Subcutaneous adipose tissue (tissue), 4 donors: ENCODE results near the gene RBBP4. TPM values are rescaled to one million over a fixed set of nuclear protein-coding genes. Genes with fewer than 3 reads are reported as not detected.

Source experiments
- small RNA-seq: library from RNA; depleted of rRNA; stranded (forward); fragments of <200 nt; gene quantifications from one replicate; pipeline ENCODE3, GENCODE V24; 2016
- total RNA-seq, 4 donors: library from RNA; depleted of rRNA; stranded (reverse); fragments of >200 nt; gene quantifications; one replicate each; pipeline ENCODE4 v1.1.0, GENCODE V29; 2016
- TF ChIP-seq, protein P1 (sequence below): fragments of 450-650 bp; IDR thresholded peaks from one replicate; pipeline ENCODE4 v1.5.1; 2016; ENCODE audit warnings: low read depth, mild to moderate bottlenecking, control low read depth, antibody characterized with exemption, moderate library complexity

RBBP4 gene
- total RNA-seq, 4 donors from 2014 or later, result 91.9 to 112 (median 100) TPM

DNA sequence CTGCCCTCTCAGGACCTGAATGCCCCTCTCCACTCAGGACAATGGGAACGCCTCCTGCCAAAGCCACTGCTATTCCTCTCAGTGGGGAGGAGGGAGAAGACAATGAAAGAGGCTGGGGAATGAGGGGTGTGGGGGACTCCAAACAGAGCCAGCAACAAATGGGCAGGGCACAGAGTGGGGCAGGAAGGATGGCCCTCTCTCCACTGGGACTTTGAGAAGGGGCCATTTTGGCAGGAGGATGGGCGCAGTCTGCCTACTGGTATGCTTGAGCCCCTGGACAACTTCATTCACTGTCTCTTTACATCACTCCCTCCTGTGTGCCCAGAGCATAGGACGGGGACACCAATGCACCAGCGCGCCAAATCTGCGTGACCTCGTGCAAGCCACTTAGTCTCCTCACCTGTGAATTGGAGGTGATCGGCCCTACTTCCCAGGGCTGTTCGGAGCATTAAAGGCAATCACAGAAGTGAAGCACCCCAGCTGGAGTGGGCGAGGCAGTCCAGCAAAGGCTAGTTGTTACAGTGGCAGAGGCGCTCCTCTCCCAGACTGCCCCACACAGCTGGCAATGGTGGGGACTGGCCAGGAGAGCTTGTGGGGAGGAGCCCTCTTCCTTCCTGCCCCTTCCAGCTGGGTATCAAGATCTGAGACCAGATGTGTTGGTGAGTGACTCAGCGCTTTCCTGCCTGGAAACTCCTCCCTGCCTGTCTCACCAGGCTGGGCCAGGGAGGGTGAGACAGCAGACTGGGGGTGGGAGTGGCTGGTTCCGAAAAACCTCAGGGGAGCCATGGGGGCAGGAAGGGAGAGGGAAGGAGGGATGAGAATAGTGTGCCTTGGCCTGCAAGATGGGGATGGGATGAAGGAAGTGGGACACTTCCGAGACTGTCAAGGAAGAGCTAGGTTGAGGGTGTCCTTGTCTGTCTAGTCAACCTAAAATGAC is 73.9 kb downstream of the RBBP4 start:
- TF ChIP-seq, protein P1, sequence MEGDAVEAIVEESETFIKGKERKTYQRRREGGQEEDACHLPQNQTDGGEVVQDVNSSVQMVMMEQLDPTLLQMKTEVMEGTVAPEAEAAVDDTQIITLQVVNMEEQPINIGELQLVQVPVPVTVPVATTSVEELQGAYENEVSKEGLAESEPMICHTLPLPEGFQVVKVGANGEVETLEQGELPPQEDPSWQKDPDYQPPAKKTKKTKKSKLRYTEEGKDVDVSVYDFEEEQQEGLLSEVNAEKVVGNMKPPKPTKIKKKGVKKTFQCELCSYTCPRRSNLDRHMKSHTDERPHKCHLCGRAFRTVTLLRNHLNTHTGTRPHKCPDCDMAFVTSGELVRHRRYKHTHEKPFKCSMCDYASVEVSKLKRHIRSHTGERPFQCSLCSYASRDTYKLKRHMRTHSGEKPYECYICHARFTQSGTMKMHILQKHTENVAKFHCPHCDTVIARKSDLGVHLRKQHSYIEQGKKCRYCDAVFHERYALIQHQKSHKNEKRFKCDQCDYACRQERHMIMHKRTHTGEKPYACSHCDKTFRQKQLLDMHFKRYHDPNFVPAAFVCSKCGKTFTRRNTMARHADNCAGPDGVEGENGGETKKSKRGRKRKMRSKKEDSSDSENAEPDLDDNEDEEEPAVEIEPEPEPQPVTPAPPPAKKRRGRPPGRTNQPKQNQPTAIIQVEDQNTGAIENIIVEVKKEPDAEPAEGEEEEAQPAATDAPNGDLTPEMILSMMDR, result no peak

DNA sequence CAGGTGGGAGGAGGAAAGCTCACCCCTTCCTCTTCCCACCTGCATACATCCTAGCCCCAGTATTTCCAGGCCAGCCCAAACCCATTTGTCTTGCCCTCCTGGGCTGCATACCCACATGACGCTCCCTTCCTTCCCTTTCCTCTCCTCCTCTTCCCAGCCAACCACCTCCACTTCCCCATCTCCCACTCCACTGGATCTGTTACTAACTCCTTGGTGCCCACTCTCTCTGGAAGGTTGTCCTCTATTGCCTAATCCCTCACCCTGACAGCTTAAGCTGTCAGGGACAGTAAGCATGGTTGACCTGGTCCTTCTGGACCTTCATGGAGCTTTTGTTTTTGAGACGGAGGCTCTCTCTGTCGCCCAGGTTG is 74.6 kb downstream of the RBBP4 start:
- TF ChIP-seq, protein P1, result no peak

DNA sequence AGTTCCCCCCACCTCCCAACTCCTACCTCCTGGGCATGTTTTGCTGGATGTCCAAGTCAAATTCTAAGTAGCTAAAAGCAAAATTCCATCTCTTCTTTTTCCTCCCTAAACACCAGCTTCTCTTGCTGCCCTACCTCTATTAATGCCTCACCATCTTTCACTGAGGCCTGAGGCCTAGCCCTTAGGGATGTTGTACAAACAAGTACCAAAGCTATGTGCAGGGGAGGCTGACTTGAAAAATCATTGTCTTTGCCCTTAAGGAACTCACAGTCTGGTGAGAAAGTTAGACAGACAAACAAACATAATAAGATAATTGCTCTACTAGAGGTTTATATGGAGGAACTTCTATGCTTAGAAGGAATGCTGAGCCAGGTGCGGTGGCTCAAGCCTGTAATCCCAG is 76.9 kb downstream of the RBBP4 start:
- TF ChIP-seq, protein P1, result no peak

DNA sequence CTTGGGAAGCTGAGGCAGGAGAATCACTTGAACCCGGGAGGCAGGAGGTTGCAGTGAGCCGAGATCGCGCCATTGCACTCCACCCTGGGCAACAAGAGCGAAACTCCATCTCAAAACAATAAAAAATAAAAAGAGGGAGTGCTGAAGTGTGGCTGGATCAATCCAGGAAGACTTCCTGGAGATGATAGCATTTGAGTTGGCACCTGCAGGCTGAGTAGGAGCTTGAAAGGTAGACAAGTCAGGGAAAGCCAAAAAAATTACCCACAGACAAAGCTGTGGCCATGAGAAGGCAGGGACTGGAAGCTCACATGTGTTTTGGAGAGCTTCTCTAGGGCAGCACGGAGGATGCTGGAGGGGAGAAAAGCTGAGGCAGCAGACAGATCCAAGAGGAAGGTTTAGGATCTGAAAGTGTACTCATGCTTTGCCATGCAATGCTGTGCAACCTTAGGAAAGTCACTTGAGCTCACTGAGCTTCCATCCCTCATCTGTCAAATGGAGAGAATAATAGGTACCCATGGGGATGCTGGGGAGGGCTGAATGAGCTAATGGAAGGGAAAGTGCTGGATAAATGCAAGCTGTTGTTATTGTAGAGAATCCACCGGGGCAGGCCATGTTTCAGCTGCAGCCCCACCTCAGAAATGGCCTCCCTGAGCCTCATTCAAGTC is 77.5 kb downstream of the RBBP4 start:
- TF ChIP-seq, protein P1, result no peak

DNA sequence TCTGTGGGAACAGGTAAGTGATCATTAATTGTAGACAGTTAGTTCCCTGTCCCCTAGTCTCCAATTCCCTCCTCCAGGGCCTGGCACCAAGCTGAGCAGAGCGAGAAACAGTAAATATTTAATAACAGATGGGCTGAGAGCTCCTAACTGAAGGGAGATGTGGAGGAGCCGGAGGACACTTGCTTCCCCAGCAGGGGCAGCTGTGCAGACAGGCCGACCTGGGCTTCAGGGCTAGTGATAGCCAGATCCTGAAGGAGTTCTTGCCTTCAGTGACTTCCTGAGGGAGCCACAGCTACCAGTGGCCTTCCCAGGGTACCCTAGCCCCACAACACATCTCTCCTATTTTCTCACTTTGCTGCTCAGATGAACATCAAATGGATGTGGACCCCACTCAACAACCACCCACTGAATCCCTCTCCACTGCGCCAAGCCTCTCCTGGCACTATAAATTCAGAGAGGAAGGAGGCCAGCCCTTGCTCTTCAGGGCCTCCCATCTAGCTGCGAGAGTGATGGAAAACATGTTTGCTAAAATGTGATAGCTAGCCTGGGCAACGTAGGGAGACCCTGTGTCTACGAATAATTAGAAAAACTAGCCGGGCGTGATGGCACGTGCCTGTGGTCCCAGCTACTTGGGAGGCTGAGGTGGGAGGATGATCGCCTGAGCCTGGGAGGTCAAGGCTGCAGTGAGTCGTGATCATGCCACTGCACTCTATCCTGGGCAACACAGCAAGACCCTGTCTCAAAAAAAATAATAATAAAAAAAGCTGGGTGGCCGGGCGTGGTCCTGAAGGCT is 78.4 kb downstream of the RBBP4 start:
- TF ChIP-seq, protein P1, result no peak

DNA sequence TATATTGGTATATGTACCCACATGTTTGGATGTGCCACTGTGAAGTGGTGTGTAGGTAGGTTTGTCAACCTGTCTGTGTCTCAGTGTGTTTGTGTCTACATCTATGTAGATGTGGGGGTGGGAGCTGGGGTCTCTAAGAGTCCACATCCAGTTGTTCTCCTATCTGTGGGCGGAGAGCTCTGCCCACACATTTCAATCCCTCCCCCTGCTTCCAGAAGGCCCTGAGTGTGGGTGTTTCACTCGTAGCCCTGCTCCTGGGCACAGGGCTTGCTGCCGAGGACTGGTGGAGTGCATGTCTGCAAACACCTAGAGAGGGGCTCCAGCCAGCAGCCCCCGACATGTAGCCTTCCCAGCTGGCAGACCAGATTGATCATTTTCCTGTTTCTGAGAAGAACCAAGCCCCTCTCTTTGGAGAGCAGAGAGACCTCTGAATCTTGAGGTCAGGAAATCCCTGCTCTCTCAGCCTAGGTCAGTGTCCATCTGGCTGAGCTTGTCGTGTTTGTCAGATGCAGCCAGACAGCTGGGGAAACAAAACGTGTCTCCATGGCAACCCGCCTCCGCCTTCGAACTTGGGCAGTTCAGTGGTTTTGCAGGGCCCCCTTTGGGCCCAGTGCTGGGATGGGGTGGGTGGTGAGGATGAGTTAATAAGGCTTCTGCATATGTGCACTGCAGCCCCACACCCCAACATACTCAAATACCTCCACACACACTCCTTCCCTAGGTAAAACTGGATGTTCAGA is 82.7 kb downstream of the RBBP4 start:
- TF ChIP-seq, protein P1, result no peak

Small RNA genes lying within 50 kb of the gene (small RNA-seq; reads per million reads assigned to genes)
- 0.49 reads per million for gene RF00019

Other genes starting within 250 kb of the RBBP4 start
- under 1 TPM in 1 of 4 donors, not detected in 3; under 0.01 TPM for gene ZBTB8B, start 186.1 kb upstream of the RBBP4 start, total RNA-seq
- 10 to 100 TPM in 1 of 4 donors, 1 to 10 TPM in 3; 7.9 to 10.6 (median 9.1) TPM for gene ZBTB8A, start 111.8 kb upstream of the RBBP4 start, total RNA-seq
- gene ZBTB8OS, start 658 bp upstream of the RBBP4 start, total RNA-seq, result 10 to 100 TPM; 14.1 to 51.8 (median 22.9) TPM
- gene SYNC, start 51.6 kb downstream of the RBBP4 start, total RNA-seq, result 10 to 100 TPM; 13.3 to 29.7 (median 18.6) TPM
- 10 to 100 TPM; 36.6 to 67.7 (median 42.4) TPM for gene YARS1, start 166.2 kb downstream of the RBBP4 start, total RNA-seq
- 10 to 100 TPM; 21.2 to 46.6 (median 37.3) TPM for gene S100PBP, start 166.4 kb downstream of the RBBP4 start, total RNA-seq
- under 1 TPM in 2 of 4 donors, not detected in 2; 0.85 to 0.88 TPM for gene FNDC5, start 219.7 kb downstream of the RBBP4 start, total RNA-seq
- under 1 TPM in 1 of 4 donors, not detected in 3; 0.88 TPM for gene HPCA, start 235.3 kb downstream of the RBBP4 start, total RNA-seq